Measurements from ENCODE around the gene CHST11.

Gene CHST11

DNA sequence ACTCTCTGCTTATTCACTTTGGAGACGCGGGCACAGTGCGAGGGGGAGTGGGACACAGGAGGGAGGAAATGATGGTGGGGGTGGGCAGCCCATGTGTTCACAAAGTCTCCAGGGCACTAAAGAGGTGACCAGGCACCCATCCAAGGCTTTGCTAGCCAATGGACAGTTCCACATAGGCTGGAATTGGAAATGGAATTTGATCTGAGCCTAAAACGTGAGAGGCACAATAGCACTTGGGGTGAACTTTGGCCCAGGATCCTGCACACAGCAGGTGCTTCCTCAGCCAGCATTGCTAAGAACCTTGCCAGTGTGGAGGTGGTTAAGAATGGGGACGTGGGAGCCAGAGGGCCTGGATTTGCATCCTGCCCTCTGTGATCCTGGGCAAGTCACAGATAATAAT, 193.8 kb downstream of the CHST11 start:
- Histone ChIP-seq H3K27me3 (ENCODE audit: control insufficient read depth, insufficient read depth, low read length) (no peaks in the 10 kb centered on the region), H3K27ac (ENCODE audit: low read depth, low read length) (no peak overlapping the region), H3K4me3 (ENCODE audit: low read depth, low read length) (no peak overlapping the region), H3K36me3 (ENCODE audit: control insufficient read depth, insufficient read depth, low read length) (no peaks in the 10 kb centered on the region), H3K4me1 (ENCODE audit: control insufficient read depth, insufficient read depth, low read length) (peaks cover 16% of the 10 kb centered on the region), H3K9ac (ENCODE audit: low read depth, low read length) (no peak overlapping the region), H3K9me3 (ENCODE audit: control insufficient read depth, insufficient read depth, low read length) (no peaks in the 10 kb centered on the region)

DNA sequence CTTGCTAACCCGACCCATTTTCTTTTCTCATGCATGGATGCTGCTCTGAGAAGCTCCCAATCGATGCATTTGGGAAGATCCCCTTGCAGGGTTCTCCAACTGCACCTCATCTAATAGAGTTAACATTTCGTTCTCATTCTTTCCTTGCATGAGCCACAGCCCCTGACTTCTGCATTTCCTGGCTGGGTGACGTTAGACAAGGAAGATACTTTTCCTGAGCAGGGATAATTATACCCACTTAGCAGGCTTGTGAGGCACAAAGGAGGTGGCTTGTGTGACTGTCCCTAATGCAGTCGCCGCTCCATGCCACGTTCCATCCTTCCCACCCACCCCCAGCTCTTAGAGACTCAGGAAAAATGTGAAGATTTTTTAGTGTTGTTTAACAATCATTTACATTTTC, 195.1 kb downstream of the CHST11 start:
- Histone ChIP-seq H3K4me3 (ENCODE audit: low read depth, low read length) (no peak overlapping the region), H3K4me1 (ENCODE audit: control insufficient read depth, insufficient read depth, low read length) (peaks cover 23% of the 10 kb centered on the region), H3K9ac (ENCODE audit: low read depth, low read length) (no peak overlapping the region), H3K27ac (ENCODE audit: low read depth, low read length) (no peak overlapping the region), H3K36me3 (ENCODE audit: control insufficient read depth, insufficient read depth, low read length) (no peaks in the 10 kb centered on the region), H3K27me3 (ENCODE audit: control insufficient read depth, insufficient read depth, low read length) (no peaks in the 10 kb centered on the region), H3K9me3 (ENCODE audit: control insufficient read depth, insufficient read depth, low read length) (no peaks in the 10 kb centered on the region)

DNA sequence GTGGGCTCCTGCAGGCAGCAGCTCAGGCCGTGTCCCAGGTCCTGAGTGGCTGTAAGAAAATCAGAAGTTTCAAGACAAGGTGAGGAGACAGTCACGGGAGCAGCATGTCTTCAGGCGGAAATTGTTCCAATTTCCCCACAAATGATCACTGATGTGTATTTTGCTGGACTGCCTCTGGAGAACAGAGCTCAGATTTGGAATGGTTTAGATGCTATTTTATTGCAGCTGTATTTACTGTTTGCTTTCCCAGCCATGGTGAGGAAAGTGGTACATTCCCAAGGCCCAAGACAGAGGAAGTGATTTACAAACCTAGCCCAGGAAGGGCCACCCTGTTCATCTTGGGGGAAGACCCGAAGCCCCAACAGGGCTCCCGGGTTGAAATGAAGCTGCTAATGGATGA, 195.6 kb downstream of the CHST11 start:
- no peaks in the 10 kb centered on the region for H3K9me3 ChIP-seq (ENCODE audit: control insufficient read depth, insufficient read depth, low read length)
- no peaks in the 10 kb centered on the region for H3K27me3 ChIP-seq (ENCODE audit: control insufficient read depth, insufficient read depth, low read length)
- H3K4me3 ChIP-seq (ENCODE audit: low read depth, low read length): no peak overlapping the region
- peaks cover 23% of the 10 kb centered on the region for H3K4me1 ChIP-seq (ENCODE audit: control insufficient read depth, insufficient read depth, low read length)
- no peaks in the 10 kb centered on the region for H3K36me3 ChIP-seq (ENCODE audit: control insufficient read depth, insufficient read depth, low read length)
- no peak overlapping the region for H3K27ac ChIP-seq (ENCODE audit: low read depth, low read length)
- no peak overlapping the region for H3K9ac ChIP-seq (ENCODE audit: low read depth, low read length)

DNA sequence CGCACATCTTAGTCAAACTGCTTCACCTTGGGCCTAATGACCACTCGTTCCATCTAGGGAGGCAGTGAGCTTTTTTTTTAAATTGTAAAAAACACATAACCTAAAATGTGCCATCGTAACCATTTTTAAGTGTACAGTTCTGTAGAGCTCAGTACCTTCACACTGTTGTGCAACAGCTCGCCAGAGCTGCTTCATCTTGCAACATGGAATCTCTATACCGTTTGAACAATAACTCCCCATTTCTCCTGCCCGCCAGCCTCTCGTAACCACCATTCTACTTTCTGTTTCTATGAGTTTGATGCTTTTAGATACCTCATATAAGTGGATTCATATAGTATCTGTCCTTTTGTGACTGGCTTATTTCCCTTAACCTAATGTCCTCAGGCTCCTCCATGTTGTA, 196.2 kb downstream of the CHST11 start:
- Histone ChIP-seq H3K4me3 (ENCODE audit: low read depth, low read length) (no peak overlapping the region), H3K9me3 (ENCODE audit: control insufficient read depth, insufficient read depth, low read length) (no peaks in the 10 kb centered on the region), H3K9ac (ENCODE audit: low read depth, low read length) (no peak overlapping the region), H3K27me3 (ENCODE audit: control insufficient read depth, insufficient read depth, low read length) (no peaks in the 10 kb centered on the region), H3K36me3 (ENCODE audit: control insufficient read depth, insufficient read depth, low read length) (no peaks in the 10 kb centered on the region), H3K4me1 (ENCODE audit: control insufficient read depth, insufficient read depth, low read length) (peaks cover 23% of the 10 kb centered on the region), H3K27ac (ENCODE audit: low read depth, low read length) (no peak overlapping the region)

DNA sequence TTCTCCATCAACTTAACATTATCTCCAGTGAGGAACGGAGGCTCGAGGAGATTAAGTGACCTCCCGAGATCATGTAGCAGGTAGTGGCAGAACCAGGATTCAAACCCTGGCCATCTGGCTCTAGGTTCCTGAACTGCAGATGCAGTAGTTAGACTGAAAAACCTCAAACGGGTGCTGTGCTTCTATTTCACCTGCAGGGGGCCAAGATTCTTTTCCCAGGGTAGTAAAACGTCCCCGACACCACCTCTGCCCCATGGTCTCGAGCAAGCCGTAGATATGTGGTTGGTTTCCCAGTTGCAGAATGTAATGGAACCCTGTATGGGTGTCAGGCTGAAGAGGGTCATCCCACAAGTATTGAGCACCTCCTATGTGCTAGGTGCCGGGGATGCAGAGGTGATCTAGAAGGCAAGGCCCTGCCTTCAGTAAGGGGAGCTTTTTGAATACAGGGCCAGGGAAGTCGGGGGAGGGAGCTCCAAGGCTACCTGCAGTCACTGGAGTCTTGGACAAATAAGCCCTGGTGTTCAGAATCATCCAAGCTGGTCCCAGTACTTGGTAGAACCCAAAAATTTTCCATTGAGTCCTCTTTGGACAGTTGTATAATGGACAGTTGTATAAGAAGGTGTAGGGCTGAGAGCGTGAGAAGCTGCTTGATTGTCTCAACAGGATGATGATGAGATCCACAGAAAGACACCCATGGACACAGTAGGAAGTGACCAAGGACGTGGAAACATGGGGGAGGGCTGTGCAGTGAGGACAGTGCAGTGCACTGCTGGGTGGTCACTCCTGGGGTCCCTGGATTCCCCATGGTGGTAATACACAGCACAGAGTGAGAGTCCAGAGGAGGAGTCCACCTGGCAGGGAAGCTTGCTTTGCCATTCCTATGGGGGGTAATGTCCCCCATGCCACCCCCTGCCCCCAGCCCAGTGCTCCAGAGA, 197.2 kb downstream of the CHST11 start:
- H3K4me1 ChIP-seq (ENCODE audit: control insufficient read depth, insufficient read depth, low read length): peaks cover 23% of the 10 kb centered on the region

DNA sequence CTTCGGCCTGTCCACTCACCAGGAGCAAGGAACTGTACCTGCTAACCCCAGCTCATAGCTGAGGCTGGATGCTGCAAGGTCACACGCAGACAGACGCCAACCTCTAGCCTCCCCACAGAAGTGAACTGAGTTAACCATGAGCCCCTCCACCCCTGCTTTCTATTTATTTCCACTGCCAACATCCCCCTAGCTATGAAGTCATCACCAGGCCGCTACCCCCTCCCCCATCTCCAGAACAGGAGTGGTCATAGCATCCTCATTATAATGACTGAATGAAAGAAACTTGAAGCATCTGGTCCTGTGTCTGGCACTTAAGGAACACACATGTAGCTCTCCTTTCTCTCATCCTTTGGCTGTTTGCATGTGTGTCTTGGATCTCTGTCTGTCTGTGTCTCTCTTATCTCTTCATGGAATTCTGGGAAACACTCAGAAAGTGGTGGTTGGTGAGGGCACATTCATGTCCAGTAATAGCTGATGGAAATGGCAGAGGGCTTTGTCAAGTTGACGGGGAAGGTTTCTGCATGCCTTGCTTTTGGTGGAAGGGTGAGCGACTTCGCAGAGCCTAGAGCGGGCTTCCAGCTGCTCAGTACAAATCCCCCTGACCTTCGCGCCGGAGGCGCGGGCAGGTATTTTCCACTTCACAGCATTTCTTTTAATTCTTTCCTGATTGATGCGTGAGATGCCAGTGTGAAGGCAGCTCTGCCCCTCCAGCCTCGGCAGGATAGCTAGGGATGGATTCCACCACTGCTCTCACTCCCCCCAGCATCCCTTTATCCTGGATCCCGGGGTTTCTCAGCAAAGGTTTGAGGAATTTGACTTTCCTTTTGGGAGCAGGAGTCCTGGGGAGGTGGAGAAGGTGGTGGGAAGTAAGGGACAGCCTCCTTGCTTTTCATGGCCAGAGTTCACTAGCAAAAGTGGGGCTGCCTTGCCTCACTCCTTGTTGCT, 198.2 kb downstream of the CHST11 start:
- no peaks in the 10 kb centered on the region for H3K36me3 ChIP-seq (ENCODE audit: control insufficient read depth, insufficient read depth, low read length)
- H3K4me1 ChIP-seq (ENCODE audit: control insufficient read depth, insufficient read depth, low read length): peaks cover 23% of the 10 kb centered on the region
- no peak overlapping the region for H3K9ac ChIP-seq (ENCODE audit: low read depth, low read length)
- no peak overlapping the region for H3K27ac ChIP-seq (ENCODE audit: low read depth, low read length)
- H3K4me3 ChIP-seq (ENCODE audit: low read depth, low read length): no peak overlapping the region
- no peaks in the 10 kb centered on the region for H3K27me3 ChIP-seq (ENCODE audit: control insufficient read depth, insufficient read depth, low read length)
- H3K9me3 ChIP-seq (ENCODE audit: control insufficient read depth, insufficient read depth, low read length): no peaks in the 10 kb centered on the region

More for the DNA sequence above, 197.2 kb downstream of the CHST11 start:
- no peak overlapping the region for H3K9ac ChIP-seq (ENCODE audit: low read depth, low read length)
- H3K4me3 ChIP-seq (ENCODE audit: low read depth, low read length): no peak overlapping the region
- no peak overlapping the region for H3K27ac ChIP-seq (ENCODE audit: low read depth, low read length)
- no peaks in the 10 kb centered on the region for H3K36me3 ChIP-seq (ENCODE audit: control insufficient read depth, insufficient read depth, low read length)
- no peaks in the 10 kb centered on the region for H3K27me3 ChIP-seq (ENCODE audit: control insufficient read depth, insufficient read depth, low read length)
- no peaks in the 10 kb centered on the region for H3K9me3 ChIP-seq (ENCODE audit: control insufficient read depth, insufficient read depth, low read length)

DNA sequence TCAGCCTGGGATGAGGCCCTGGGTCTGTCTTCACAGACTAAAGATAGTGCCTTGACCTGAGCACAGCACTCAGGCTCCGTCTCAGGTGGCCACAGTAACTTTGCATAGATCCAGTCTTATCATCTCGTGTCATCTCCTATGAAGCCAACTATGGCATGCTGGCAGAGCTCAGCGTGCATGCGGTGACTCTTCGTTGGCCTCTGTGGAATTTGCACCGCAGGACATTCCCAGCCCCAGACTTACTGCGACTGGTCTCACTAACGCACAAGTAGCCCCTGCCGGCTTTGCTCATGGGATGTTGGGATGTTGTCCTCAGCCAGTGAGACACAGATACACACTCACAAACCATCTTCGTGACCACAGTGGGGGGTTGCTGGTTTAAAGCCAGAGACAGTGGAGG, 199.6 kb downstream of the CHST11 start:
- no peaks in the 10 kb centered on the region for H3K36me3 ChIP-seq (ENCODE audit: control insufficient read depth, insufficient read depth, low read length)
- no peaks in the 10 kb centered on the region for H3K27me3 ChIP-seq (ENCODE audit: control insufficient read depth, insufficient read depth, low read length)

DNA sequence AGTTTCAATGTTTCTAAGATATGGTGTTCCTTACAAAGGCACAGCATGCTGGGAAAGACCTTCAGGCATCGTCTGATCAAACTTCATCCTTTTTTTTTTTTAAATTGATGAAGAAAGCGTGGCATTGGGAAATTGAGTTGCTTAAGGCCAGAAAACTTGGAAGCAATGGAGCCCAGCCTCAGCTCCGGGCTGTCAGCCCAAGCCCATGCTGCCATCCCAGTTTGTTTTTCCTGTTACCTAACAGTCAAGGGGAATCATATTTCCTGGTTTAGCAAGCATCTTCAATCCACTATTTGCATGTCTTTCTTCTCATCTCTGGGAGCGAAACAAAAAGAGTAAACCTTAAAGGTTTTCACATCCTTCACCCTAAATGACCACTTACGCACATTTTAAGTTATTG, 200.2 kb downstream of the CHST11 start:
- Histone ChIP-seq H3K9ac (ENCODE audit: low read depth, low read length) (no peak overlapping the region), H3K9me3 (ENCODE audit: control insufficient read depth, insufficient read depth, low read length) (no peaks in the 10 kb centered on the region), H3K4me1 (ENCODE audit: control insufficient read depth, insufficient read depth, low read length) (peaks cover 16% of the 10 kb centered on the region), H3K36me3 (ENCODE audit: control insufficient read depth, insufficient read depth, low read length) (no peaks in the 10 kb centered on the region), H3K27ac (ENCODE audit: low read depth, low read length) (no peak overlapping the region), H3K4me3 (ENCODE audit: low read depth, low read length) (no peak overlapping the region), H3K27me3 (ENCODE audit: control insufficient read depth, insufficient read depth, low read length) (no peaks in the 10 kb centered on the region)

More for the DNA sequence above, 199.6 kb downstream of the CHST11 start:
- Histone ChIP-seq H3K4me3 (ENCODE audit: low read depth, low read length) (no peak overlapping the region), H3K27ac (ENCODE audit: low read depth, low read length) (no peak overlapping the region), H3K9ac (ENCODE audit: low read depth, low read length) (no peak overlapping the region), H3K4me1 (ENCODE audit: control insufficient read depth, insufficient read depth, low read length) (peaks cover 20% of the 10 kb centered on the region), H3K9me3 (ENCODE audit: control insufficient read depth, insufficient read depth, low read length) (no peaks in the 10 kb centered on the region)

DNA sequence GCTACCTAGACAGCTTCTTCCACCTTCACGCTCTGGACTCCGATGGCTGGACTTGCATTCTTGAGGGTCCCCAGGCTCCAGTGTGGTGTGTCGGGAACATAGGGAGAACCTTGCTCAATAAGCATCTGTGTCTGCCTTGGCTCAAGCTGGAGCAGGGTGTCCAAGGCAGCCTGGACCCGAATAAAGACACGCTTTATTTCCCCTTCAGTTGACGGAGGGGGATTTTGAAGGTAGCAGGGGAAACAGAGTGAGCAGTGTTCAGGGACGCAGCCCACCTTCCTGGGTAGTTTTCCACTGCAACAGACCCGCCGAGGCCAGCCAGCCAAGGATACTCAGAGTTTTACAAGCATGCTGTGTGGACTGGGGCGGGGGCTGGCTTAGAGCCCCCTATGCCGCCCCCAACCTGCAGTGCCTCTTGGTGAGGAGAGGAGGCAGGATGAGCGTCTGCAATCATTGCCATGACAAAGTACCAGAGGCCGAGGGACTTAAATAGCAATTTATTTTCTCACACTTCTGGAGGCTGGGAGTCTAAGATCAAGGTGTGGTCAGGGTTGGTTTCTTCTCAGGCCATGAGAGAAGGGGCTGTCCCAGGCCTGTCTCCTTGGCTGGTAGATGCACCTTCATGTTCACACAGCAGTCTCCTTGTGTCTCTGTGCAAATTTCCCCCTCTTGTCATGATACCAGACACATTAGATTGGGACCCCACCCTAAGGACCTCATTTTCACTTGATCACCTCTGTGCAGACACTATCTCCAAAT, 201.2 kb downstream of the CHST11 start:
- Histone ChIP-seq H3K27me3 (ENCODE audit: control insufficient read depth, insufficient read depth, low read length) (no peaks in the 10 kb centered on the region), H3K4me1 (ENCODE audit: control insufficient read depth, insufficient read depth, low read length) (peaks cover 16% of the 10 kb centered on the region)

DNA sequence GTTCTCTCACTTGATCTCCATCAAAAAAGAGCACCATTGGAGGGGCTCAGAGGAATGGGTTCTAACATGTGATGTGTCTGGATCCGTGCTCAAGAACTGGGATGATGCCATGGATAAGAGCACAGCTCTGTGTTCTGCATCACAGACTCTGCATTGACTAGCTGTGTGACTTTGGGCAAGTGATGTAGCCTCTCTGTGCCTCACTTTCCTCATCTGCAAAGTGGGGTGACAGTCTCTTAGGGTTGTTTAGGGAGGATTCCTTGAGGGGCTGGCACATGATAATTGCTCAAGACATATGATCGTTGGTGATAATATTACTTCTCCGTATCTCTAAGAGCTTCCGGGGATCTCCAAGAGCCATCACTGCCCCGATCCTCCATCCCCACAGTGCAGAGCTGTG, 202.3 kb downstream of the CHST11 start:
- no peaks in the 10 kb centered on the region for H3K27me3 ChIP-seq (ENCODE audit: control insufficient read depth, insufficient read depth, low read length)
- peaks cover 16% of the 10 kb centered on the region; the same call in 1 of the 2 replicates for H3K4me1 ChIP-seq (ENCODE audit: control insufficient read depth, insufficient read depth, low read length)
- no peak overlapping the region for H3K9ac ChIP-seq (ENCODE audit: low read depth, low read length)
- no peaks in the 10 kb centered on the region for H3K9me3 ChIP-seq (ENCODE audit: control insufficient read depth, insufficient read depth, low read length)
- no peak overlapping the region for H3K4me3 ChIP-seq (ENCODE audit: low read depth, low read length)
- no peaks in the 10 kb centered on the region for H3K36me3 ChIP-seq (ENCODE audit: control insufficient read depth, insufficient read depth, low read length)
- H3K27ac ChIP-seq (ENCODE audit: low read depth, low read length): no peak overlapping the region

More for the DNA sequence above, 201.2 kb downstream of the CHST11 start:
- no peak overlapping the region for H3K27ac ChIP-seq (ENCODE audit: low read depth, low read length)
- H3K9me3 ChIP-seq (ENCODE audit: control insufficient read depth, insufficient read depth, low read length): no peaks in the 10 kb centered on the region
- no peaks in the 10 kb centered on the region for H3K36me3 ChIP-seq (ENCODE audit: control insufficient read depth, insufficient read depth, low read length)
- no peak overlapping the region for H3K9ac ChIP-seq (ENCODE audit: low read depth, low read length)
- H3K4me3 ChIP-seq (ENCODE audit: low read depth, low read length): no peak overlapping the region

Data from HUES48 (cell line).